ENCODE measurements around the gene WDSUB1. TPM values are rescaled to one million over a fixed set of nuclear protein-coding genes. Genes with fewer than 3 reads are reported as not detected.

The WDSUB1 gene
- total and polyA plus RNA-seq, 9 of the 15 experiments (the other 6 are each of a cell fraction or from before 2014, with no cell fraction given), result 5.2 to 13.7 (median 9.4) TPM

DNA sequence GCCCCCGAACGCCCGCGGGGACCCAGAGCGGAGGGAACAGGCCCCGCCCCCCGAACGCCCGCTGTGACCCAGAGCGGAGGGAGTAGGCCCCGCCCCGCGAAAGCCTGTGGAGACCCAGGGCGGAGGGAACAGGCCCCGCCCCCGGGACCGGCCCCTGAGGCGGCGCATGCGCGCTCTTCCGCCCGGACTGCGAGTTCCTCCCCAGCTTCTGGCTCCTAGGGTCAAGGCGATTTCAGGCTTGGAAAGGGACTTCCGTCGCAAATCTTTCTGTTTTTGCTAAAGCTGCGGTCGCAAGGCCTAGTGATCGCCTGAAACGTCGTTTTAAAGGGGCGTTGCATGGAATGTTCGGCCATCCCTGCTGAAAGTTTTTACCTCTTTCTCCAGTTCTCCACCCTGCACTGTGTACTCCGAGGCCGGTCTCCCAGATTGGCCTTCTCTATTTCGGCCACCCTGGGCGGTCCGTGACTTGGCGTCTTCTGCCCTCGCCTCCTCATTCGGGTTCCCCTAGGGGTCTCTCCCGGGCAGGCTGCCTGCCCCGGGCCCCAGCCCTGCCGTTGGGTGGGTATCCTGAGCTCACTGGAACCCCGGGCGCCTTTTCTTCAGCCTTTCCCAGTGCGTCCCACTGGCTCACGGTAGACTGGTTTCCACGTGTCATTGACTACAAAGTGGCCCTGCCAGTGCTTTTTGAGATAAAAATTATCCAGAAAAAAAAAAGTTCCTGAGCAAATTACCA is 372 bp upstream of the WDSUB1 start (continued):
- TF ChIP-seq PTRF (tag; IDR thresholded peaks at IDR 0.05) (no peak), ZNF766 (CRISPR knock-in tag; conservative IDR thresholded peaks at IDR 0.05) (0 out of 2 replicates have a peak, but pooled peaks have one; percentile 29), ZNF41 (CRISPR knock-in tag; conservative IDR thresholded peaks at IDR 0.05) (no peak), CBX1 (IDR thresholded peaks at IDR 0.05; ENCODE audit: low read depth) (no peak; the same call in 1 of the 2 replicates), RBM25 (IDR thresholded peaks at IDR 0.05; ENCODE audit: low read depth, low read length, severe bottlenecking) (no peak), ERF (CRISPR knock-in tag; IDR thresholded peaks at IDR 0.05) (0 out of 2 replicates have a peak, but pooled peaks have one; percentile 35), XRCC3 (IDR thresholded peaks at IDR 0.05) (no peak), ETV1 (tag; conservative IDR thresholded peaks at IDR 0.05; ENCODE audit: low read depth) (peak; percentile 63), HLTF (IDR thresholded peaks at IDR 0.05) (peak; percentile 89), CLOCK (CRISPR knock-in tag; IDR thresholded peaks at IDR 0.05; ENCODE audit: borderline replicate concordance) (peak; percentile 55; the same call in 1 of the 2 replicates), RHOXF2B (CRISPR knock-in tag; conservative IDR thresholded peaks at IDR 0.05) (no peak), HMGN3 (IDR thresholded peaks at IDR 0.05; ENCODE audit: borderline replicate concordance, extremely low read depth, insufficient read length, low read depth, low read length) (peak; percentile 75), SMARCA4 (IDR thresholded peaks at IDR 0.05) (peak; percentile 61), MLX (CRISPR knock-in tag; conservative IDR thresholded peaks at IDR 0.05) (0 out of 4 replicates have a peak, but pooled peaks of 1 of the 2 experiments have one; percentile 26), HDAC1 (IDR thresholded peaks at IDR 0.05) (peak in 1 of 2 experiments; percentile 54; a peak in 1 of 4 replicates), NONO (IDR thresholded peaks at IDR 0.05; ENCODE audit: low read depth in 2 of 2, low read length in 1 of 2) (0 out of 4 replicates have a peak, but pooled peaks of 1 of the 2 experiments have one; percentile 37), HDAC8 (tag; IDR thresholded peaks at IDR 0.05) (peak; percentile 70; the same call in 1 of the 2 replicates), TEAD2 (tag; IDR thresholded peaks at IDR 0.05) (no peak), POLR2H (tag; IDR thresholded peaks at IDR 0.05; ENCODE audit: low read depth) (peak; percentile 89), ZZZ3 (IDR thresholded peaks at IDR 0.05) (no peak), MCM2 (IDR thresholded peaks at IDR 0.05; ENCODE audit: low read depth) (no peak), CREB3 (tag; conservative IDR thresholded peaks at IDR 0.05; ENCODE audit: low read depth) (peak; percentile 92)
- TF ChIP-seq, protein P1, sequence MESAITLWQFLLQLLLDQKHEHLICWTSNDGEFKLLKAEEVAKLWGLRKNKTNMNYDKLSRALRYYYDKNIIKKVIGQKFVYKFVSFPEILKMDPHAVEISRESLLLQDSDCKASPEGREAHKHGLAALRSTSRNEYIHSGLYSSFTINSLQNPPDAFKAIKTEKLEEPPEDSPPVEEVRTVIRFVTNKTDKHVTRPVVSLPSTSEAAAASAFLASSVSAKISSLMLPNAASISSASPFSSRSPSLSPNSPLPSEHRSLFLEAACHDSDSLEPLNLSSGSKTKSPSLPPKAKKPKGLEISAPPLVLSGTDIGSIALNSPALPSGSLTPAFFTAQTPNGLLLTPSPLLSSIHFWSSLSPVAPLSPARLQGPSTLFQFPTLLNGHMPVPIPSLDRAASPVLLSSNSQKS (CRISPR knock-in tag; IDR thresholded peaks at IDR 0.05), result no peak

Data from K562 (cell line).